ENCODE results near the gene OPA1. TPM values are rescaled to one million over a fixed set of nuclear protein-coding genes. Genes with fewer than 3 reads are reported as not detected.

The OPA1 gene
- total RNA-seq (2022; extraction: Qiagen RNA extraction; ENCODE audit: low read depth), result 27.3 to 31.0 TPM (median 30.4 TPM) in 5 replicates

GRCh38 chr3:193592841-193593667 lies at the start of gene OPA1:
Gene OPA1 (plus strand): TSS chr3:193593208. CDS start chr3:193593378, 170 bp downstream.

GRCh38 chr3:193554811-193555210 lies 38.2 kb upstream of the OPA1 start, which contains the start of gene ATP13A4:
Gene ATP13A4 (minus strand): TSS chr3:193554895. CDS start chr3:193554799, 96 bp downstream.

Other genes starting within 250 kb of the OPA1 start
- gene ATP13A5, start 214.5 kb upstream of the OPA1 start, total RNA-seq (2022; extraction: Qiagen RNA extraction; ENCODE audit: low read depth), result not detected in 5 replicates
- not detected in 5 replicates for gene ATP13A4, start 38.3 kb upstream of the OPA1 start, total RNA-seq (2022; extraction: Qiagen RNA extraction; ENCODE audit: low read depth)